MM.1S (cell line): ENCODE results near the gene KCNS1.

Experiments
- EZH2 ChIP-seq: fragments of 300-600 bp; sonication (generic); optimal IDR thresholded peaks from 2 replicates; pipeline ENCODE3; 2017; ENCODE audit warnings: low read depth, mild to moderate bottlenecking, antibody characterized with exemption, low read length, mixed read lengths
- EZH2phosphoT487 ChIP-seq: fragments of 300-600 bp; sonication (generic); IDR thresholded peaks from 2 replicates; pipeline ENCODE4 v1.6.1; 2018; ENCODE audit warnings: antibody characterized with exemption, low read length
- TF ChIP-seq, protein P1 (sequence below): fragments of 300-600 bp; sonication (generic); IDR thresholded peaks from 2 replicates; pipeline ENCODE4 v1.5.1; 2016; ENCODE audit warnings: antibody characterized with exemption, low read length, mixed read lengths

DNA sequence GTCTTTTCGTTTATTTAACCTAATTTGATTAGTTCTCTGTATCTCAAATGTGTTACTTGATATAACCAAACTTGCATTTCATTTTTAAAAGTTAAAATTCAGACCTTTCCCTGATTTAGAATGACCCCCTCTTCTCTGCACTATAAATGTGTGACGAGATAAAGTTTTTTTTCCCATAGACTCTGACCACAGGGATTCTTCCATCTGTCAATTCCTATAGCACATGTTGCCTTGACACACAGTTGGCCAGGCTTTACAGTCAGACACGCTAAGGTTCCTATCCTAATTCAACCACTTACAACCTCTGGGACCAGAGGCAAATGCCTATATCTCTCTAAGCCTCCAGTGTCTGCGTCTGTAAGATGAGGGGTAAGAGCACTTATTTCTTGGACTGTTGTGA is 40.6 kb downstream of the KCNS1 start:
- TF ChIP-seq, protein P1, sequence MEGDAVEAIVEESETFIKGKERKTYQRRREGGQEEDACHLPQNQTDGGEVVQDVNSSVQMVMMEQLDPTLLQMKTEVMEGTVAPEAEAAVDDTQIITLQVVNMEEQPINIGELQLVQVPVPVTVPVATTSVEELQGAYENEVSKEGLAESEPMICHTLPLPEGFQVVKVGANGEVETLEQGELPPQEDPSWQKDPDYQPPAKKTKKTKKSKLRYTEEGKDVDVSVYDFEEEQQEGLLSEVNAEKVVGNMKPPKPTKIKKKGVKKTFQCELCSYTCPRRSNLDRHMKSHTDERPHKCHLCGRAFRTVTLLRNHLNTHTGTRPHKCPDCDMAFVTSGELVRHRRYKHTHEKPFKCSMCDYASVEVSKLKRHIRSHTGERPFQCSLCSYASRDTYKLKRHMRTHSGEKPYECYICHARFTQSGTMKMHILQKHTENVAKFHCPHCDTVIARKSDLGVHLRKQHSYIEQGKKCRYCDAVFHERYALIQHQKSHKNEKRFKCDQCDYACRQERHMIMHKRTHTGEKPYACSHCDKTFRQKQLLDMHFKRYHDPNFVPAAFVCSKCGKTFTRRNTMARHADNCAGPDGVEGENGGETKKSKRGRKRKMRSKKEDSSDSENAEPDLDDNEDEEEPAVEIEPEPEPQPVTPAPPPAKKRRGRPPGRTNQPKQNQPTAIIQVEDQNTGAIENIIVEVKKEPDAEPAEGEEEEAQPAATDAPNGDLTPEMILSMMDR = no peak
- no peak for TF ChIP-seq EZH2phosphoT487
- TF ChIP-seq EZH2 = no peak
